ENCODE results near the gene RALGAPB. TPM values are rescaled to one million over a fixed set of nuclear protein-coding genes. Genes with fewer than 3 reads are reported as not detected.
A peak's percentile ranks its signal among the peaks of the same experiment; 100 is the strongest.

RALGAPB gene
- total and polyA plus RNA-seq, 2 of the 13 experiments (the other 11 are each of a cell fraction or from before 2014, with no cell fraction given), result 17.6 to 30.6 TPM

DNA sequence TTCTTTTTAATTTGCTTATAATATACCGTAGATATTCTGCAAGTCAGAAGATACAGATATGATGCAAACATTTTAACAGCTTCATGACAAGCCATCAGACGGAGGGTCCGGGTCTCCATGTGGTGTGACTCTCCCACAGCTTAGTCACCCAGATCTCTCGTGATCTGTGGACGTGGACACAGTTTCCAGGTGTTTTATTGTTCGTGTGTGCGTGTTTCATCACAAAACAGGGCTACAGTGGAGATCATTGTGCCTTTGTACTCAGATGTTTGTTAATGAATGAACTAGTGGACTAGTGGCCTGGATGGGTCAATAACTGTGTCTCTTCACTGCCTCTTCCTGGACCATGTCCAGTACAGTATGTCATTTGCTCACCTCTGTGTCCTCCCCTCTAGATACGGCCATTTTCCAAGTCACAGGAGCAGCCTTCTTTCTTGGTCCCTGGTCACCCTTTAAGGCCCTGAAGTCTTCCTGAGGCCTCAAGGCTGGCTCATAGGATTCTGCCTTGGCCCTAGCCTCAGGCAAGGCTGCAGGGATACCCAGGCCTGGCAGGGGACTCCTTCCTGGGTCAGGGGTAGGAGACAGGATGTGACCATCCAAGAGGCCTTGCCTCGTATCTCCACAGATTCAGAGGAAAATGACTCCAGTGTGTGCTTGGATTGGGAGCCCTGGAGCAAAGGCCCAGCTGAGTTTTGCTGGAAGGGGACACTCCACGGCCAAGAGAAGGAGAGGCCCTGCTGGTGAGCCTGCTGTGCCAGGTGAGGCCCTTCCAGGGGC, 112.9 kb downstream of the RALGAPB start (continued):
- TF ChIP-seq, protein P1, sequence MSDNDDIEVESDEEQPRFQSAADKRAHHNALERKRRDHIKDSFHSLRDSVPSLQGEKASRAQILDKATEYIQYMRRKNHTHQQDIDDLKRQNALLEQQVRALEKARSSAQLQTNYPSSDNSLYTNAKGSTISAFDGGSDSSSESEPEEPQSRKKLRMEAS (IDR thresholded peaks at IDR 0.05), result peak; percentile 47
- peak; percentile 51 for TF ChIP-seq THAP11 (CRISPR knock-in tag; IDR thresholded peaks at IDR 0.05)
- peak; percentile 67; the same call in 1 of the 2 replicates for TF ChIP-seq SP4 (CRISPR knock-in tag; IDR thresholded peaks at IDR 0.05)
- no peak for TF ChIP-seq ZNF75D (CRISPR knock-in tag; IDR thresholded peaks at IDR 0.05; ENCODE audit: borderline replicate concordance)
- TF ChIP-seq TBP (CRISPR knock-in tag; IDR thresholded peaks at IDR 0.05), result no peak
- TF ChIP-seq, protein P2, sequence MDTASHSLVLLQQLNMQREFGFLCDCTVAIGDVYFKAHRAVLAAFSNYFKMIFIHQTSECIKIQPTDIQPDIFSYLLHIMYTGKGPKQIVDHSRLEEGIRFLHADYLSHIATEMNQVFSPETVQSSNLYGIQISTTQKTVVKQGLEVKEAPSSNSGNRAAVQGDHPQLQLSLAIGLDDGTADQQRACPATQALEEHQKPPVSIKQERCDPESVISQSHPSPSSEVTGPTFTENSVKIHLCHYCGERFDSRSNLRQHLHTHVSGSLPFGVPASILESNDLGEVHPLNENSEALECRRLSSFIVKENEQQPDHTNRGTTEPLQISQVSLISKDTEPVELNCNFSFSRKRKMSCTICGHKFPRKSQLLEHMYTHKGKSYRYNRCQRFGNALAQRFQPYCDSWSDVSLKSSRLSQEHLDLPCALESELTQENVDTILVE (CRISPR knock-in tag; IDR thresholded peaks at IDR 0.05), result no peak
- no peak for TF ChIP-seq ZSCAN30 (CRISPR knock-in tag; IDR thresholded peaks at IDR 0.05)
- 0 out of 2 replicates have a peak, but pooled peaks have one; percentile 67 for TF ChIP-seq ZNF674 (CRISPR knock-in tag; IDR thresholded peaks at IDR 0.05; ENCODE audit: low read depth)
- TF ChIP-seq, protein P3, sequence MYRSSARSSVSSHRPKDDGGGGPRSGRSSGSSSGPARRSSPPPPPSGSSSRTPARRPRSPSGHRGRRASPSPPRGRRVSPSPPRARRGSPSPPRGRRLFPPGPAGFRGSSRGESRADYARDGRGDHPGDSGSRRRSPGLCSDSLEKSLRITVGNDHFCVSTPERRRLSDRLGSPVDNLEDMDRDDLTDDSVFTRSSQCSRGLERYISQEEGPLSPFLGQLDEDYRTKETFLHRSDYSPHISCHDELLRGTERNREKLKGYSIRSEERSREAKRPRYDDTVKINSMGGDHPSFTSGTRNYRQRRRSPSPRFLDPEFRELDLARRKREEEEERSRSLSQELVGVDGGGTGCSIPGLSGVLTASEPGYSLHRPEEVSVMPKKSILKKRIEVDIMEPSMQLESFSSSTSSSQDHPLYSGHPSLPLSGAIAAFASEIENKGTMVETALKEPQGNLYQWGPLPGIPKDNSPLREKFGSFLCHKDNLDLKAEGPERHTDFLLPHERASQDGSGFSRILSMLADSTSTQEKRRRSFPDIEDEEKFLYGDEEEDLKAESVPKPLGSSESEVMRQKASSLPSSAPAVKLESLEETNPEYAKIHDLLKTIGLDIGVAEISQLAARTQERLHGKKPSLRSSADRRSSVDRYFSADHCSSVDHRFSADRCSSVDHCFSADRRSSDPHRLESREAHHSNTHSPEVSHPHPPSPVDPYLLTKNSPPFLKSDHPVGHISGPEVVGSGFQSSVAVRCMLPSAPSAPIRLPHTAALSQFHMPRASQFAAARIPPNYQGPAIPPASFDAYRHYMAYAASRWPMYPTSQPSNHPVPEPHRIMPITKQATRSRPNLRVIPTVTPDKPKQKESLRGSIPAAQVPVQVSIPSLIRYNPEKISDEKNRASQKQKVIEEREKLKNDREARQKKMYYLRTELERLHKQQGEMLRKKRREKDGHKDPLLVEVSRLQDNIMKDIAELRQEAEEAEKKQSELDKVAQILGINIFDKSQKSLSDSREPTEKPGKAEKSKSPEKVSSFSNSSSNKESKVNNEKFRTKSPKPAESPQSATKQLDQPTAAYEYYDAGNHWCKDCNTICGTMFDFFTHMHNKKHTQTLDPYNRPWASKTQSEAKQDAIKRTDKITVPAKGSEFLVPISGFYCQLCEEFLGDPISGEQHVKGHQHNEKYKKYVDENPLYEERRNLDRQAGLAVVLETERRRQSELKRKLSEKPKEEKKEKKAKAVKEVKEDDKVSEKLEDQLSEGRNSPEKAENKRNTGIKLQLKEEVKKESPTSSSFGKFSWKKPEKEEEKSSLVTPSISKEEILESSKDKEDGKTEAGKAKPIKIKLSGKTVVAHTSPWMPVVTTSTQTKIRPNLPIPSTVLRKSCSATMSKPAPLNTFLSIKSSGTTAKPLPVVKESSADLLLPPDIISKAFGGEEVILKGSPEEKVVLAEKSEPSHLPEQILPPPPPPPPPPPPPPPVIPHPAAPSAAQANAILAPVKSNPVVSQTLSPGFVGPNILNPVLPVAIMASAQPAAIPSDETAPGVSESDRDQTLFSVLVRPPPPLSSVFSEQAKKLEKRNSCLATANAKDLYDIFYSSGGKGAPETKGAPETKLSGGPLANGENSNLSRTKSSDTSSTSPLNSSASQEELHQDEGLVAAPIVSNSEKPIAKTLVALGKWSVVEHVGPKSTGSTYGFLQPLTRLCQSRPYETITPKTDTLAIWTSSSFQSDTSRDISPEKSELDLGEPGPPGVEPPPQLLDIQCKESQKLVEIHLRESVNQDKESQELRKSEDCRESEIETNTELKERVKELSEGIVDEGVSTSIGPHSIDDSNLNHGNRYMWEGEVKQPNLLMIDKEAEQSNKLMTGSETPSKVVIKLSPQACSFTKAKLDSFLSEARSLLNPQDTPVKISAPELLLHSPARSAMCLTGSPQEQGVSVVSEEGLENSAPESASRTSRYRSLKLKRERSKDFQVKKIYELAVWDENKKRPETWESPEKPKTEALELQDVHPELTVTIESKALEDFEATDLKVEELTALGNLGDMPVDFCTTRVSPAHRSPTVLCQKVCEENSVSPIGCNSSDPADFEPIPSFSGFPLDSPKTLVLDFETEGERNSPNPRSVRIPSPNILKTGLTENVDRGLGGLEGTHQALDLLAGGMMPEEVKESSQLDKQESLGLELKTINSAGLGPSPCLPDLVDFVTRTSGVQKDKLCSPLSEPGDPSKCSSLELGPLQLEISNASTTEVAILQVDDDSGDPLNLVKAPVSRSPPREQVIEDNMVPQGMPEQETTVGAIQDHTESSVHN (CRISPR knock-in tag; IDR thresholded peaks at IDR 0.05), result peak; percentile 84; the same call in 1 of the 2 replicates
- no peak for TF ChIP-seq PTBP1 (IDR thresholded peaks at IDR 0.05; ENCODE audit: low read depth, low read length, poor library complexity, severe bottlenecking)
- TF ChIP-seq CBX5 (CRISPR knock-in tag; IDR thresholded peaks at IDR 0.05; ENCODE audit: borderline replicate concordance), result peak; percentile 97
- TF ChIP-seq, protein P4, sequence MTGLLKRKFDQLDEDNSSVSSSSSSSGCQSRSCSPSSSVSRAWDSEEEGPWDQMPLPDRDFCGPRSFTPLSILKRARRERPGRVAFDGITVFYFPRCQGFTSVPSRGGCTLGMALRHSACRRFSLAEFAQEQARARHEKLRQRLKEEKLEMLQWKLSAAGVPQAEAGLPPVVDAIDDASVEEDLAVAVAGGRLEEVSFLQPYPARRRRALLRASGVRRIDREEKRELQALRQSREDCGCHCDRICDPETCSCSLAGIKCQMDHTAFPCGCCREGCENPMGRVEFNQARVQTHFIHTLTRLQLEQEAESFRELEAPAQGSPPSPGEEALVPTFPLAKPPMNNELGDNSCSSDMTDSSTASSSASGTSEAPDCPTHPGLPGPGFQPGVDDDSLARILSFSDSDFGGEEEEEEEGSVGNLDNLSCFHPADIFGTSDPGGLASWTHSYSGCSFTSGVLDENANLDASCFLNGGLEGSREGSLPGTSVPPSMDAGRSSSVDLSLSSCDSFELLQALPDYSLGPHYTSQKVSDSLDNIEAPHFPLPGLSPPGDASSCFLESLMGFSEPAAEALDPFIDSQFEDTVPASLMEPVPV (CRISPR knock-in tag; IDR thresholded peaks at IDR 0.05), result peak; percentile 83
- peak; percentile 57 for TF ChIP-seq ZMYM3 (CRISPR knock-in tag; IDR thresholded peaks at IDR 0.05)
- TF ChIP-seq HIVEP1 (CRISPR knock-in tag; IDR thresholded peaks at IDR 0.05), result peak; percentile 67; the same call in 1 of the 2 replicates
- TF ChIP-seq, protein P5, sequence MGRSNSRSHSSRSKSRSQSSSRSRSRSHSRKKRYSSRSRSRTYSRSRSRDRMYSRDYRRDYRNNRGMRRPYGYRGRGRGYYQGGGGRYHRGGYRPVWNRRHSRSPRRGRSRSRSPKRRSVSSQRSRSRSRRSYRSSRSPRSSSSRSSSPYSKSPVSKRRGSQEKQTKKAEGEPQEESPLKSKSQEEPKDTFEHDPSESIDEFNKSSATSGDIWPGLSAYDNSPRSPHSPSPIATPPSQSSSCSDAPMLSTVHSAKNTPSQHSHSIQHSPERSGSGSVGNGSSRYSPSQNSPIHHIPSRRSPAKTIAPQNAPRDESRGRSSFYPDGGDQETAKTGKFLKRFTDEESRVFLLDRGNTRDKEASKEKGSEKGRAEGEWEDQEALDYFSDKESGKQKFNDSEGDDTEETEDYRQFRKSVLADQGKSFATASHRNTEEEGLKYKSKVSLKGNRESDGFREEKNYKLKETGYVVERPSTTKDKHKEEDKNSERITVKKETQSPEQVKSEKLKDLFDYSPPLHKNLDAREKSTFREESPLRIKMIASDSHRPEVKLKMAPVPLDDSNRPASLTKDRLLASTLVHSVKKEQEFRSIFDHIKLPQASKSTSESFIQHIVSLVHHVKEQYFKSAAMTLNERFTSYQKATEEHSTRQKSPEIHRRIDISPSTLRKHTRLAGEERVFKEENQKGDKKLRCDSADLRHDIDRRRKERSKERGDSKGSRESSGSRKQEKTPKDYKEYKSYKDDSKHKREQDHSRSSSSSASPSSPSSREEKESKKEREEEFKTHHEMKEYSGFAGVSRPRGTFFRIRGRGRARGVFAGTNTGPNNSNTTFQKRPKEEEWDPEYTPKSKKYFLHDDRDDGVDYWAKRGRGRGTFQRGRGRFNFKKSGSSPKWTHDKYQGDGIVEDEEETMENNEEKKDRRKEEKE (IDR thresholded peaks at IDR 0.05), result no peak
